AG09309 (cell line): ENCODE measurements around the gene PTGES2.

ENCODE experiments used
- DNase-seq: peaks from one replicate; pipeline ENCODE4 v3.0.0-alpha.2; 2010; ENCODE audit warnings: low read depth
- H3K4me3 ChIP-seq: 2 replicates; pipeline ENCODE4 v1.5.1; 2011; ENCODE audit warnings: mild to moderate bottlenecking, low read depth, low read length, moderate library complexity; ENCODE audit not compliant: control insufficient read depth
- CTCF ChIP-seq: IDR thresholded peaks from 2 replicates; pipeline ENCODE4 v1.5.1; 2011; ENCODE audit warnings: mild to moderate bottlenecking, low read depth, low read length, inconsistent platforms; ENCODE audit not compliant: insufficient read depth, control insufficient read depth; ENCODE audit errors: missing control alignments

Gene PTGES2

GRCh38 chr9:128070874-128071273 lies 56.7 kb downstream of the PTGES2 start:
- no peak for DNase-seq
- TF ChIP-seq CTCF: no peak
- H3K4me3 ChIP-seq: no peak overlapping the region
